Lung (tissue), 12 donors: Measurements from ENCODE around the gene TOP3A. TPM values are rescaled to one million over a fixed set of nuclear protein-coding genes. Genes with fewer than 3 reads are reported as not detected.

Experiments used
- ATAC-seq: fragments of 200-7000 bp; cut with Tn5 transposase; one replicate; pipeline ENCODE4 v1.9.1; 2020; ENCODE audit warnings: moderate number of reproducible peaks; ENCODE audit not compliant: insufficient read depth, low FRiP score
- DNase-seq, 3 donors: peaks; one replicate each; pipeline ENCODE4 v3.0.0-alpha.2; 2013 to 2017
- H3K27ac ChIP-seq, 2 donors: one replicate each; pipeline ENCODE4 v1.5.1; 2013; ENCODE audit warnings: mild to moderate bottlenecking in 2 of 2, moderate library complexity in 2 of 2, control low read depth in 1 of 2, inconsistent platforms in 1 of 2, low read depth in 1 of 2, low read length in 1 of 2
- H3K27me3 ChIP-seq, 3 donors: one replicate each; pipeline ENCODE4 v1.5.1; 2013; ENCODE audit warnings: low read length in 2 of 3; ENCODE audit not compliant: control insufficient read depth in 3 of 3, insufficient read depth in 3 of 3
- H3K36me3 ChIP-seq, 4 donors: one replicate each; pipeline ENCODE4 v1.5.1; 2013; ENCODE audit warnings: low read length in 4 of 4, mild to moderate bottlenecking in 1 of 4, moderate library complexity in 1 of 4; ENCODE audit not compliant: control insufficient read depth in 4 of 4, insufficient read depth in 4 of 4
- H3K4me1 ChIP-seq, 5 donors: one replicate each; pipeline ENCODE4 v1.5.1; 2013; ENCODE audit warnings: low read length in 5 of 5, mild to moderate bottlenecking in 2 of 5, moderate library complexity in 1 of 5; ENCODE audit not compliant: control insufficient read depth in 5 of 5, insufficient read depth in 5 of 5
- H3K4me3 ChIP-seq: one replicate; pipeline ENCODE4 v1.5.1; 2013; ENCODE audit warnings: mild to moderate bottlenecking, control low read depth, moderate library complexity
- H3K9ac ChIP-seq, 2 donors: one replicate each; pipeline ENCODE4 v1.5.1; 2013; ENCODE audit warnings: low read length in 2 of 2, control low read depth in 1 of 2; ENCODE audit not compliant: insufficient read depth in 1 of 2
- H3K9me3 ChIP-seq, 4 donors: one replicate each; pipeline ENCODE4 v1.5.1; 2013; ENCODE audit warnings: low read length in 3 of 4, mild to moderate bottlenecking in 1 of 4, moderate library complexity in 1 of 4; ENCODE audit not compliant: control insufficient read depth in 4 of 4, insufficient read depth in 3 of 4
- CTCF ChIP-seq: IDR thresholded peaks from 2 replicates; pipeline ENCODE4 v1.5.1; 2012; ENCODE audit warnings: mild to moderate bottlenecking; ENCODE audit errors: control extremely low read depth, extremely low read depth
- WGBS, 2 donors: extraction: QIAGEN DNeasy Blood & Tissue Kit; methylation state at CpG; one replicate each; pipeline ENCODE4 v1.1.7; 2013; 5-methylcytosine and 5-hydroxymethylcytosine counted together
- polyA plus RNA-seq, 2 donors: library from polyadenylated mRNA; stranded (reverse); fragments of 200-250 nt; gene quantifications; one replicate each; pipeline ENCODE4 v1.2.1, GENCODE V29; 2013
- total RNA-seq, 2 donors: library from RNA; depleted of rRNA in 1 of 2; stranded (reverse); fragments of >200 nt in 1 of 2; gene quantifications; one replicate each; pipeline ENCODE4 v1.2.1, GENCODE V29; 2014 to 2021
- donor health status: control.
- donor health status: control.
- donor health status: Bipolar disorder and iron deficiency.
- donor health status: healthy.
- donor health status: DM: yes; HTN: yes; CAD: no.

TOP3A gene
- total and polyA plus RNA-seq, 4 donors: 14.6 to 41.4 (median 26.8) TPM

DNA sequence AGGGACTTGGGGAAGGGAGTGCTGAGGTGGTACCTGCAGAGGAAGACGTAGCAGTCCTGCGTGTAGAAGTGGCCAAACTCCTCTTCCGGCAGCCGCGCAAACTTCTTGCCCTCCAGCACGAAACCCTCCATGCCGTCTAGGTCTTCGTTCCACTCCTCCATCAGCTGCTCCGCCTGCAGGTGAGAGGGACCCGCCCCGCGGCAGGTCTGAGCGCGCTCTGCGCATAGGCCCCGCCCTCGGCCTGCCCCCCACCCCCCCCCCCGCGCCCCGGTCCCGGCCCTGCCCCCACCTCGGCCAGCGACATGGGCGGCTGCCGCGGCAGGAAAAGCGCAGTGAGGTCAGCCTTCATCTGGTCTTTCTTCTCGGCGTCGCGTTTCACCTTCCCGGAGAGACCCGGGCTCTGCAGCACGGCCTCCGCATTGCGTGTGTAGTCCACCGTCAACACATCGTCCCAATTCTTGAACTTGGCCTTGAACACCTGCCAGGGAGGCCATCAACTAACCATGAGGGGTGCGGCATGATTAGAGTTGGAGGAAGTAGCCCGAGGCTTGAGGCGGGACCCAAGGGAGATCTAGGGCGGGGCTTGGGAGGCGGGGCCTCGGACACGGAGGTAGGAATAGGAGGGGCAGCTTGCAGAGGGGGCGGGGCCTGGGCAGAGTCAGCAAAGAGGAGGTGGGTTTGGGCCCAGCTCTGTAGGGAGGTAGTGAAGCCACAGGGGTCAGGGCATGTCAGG is 67.7 kb downstream of the TOP3A start:
- H3K27ac ChIP-seq: peak overlapping the region in 1 of 2 donors; percentile 69
- WGBS, 2 donors: 58 to 71% methylated on average over 40 to 46 of the region's 46 CpGs
- peak; percentile 40 to 67 (median 61) for DNase-seq

DNA sequence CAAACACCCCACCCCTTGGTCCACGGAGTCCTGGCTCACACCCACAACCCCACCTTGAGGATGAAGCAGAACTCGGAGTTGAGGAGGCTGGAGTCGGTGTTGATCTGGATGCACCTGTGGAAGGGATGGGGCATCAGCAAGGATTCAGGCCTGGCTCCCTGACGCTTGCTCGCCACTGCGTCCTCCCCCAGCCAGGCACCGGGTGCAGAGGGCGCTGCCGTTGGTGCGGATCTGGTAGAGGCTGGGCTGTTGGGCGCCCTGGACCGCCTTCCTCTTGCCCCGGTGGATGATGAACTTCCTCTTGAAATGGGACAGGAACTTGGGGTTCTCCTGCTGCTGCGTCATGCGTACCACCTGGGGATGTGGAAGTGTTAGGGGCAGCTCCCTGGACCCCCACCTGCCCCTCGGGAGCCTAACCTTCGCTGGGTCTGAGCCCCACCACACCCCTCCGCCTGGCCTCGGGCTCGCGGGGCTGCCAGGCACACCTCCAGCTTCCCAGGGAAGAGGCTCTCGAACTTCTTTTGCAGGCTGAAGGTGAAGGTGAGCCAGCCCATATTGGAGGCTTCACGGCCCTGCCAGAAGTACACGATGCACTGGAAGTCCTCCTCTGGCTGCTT is 68.6 kb downstream of the TOP3A start:
- H3K27ac ChIP-seq: no peak overlapping the region
- H3K4me3 ChIP-seq: no peak overlapping the region
- DNase-seq (no peak), ATAC-seq (no peak)
- peaks cover 0 to 3% (median 0%) of the 10 kb centered on the region in 5 donors for H3K4me1 ChIP-seq
- no peak for TF ChIP-seq CTCF
- H3K9me3 ChIP-seq: no peaks in the 10 kb centered on the region
- H3K9ac ChIP-seq: no peak overlapping the region
- 83 to 86% methylated on average over 23 to 24 of the region's 24 CpGs for WGBS, 2 donors
- H3K36me3 ChIP-seq: peaks cover 3 to 82% (median 29%) of the 10 kb centered on the region in 4 donors
- no peaks in the 10 kb centered on the region for H3K27me3 ChIP-seq

More for the DNA sequence above, 67.7 kb downstream of the TOP3A start:
- Histone ChIP-seq H3K4me3 (no peak overlapping the region), H3K9ac (no peak overlapping the region), H3K9me3 (no peaks in the 10 kb centered on the region), H3K36me3 (peaks cover 3 to 82% (median 25%) of the 10 kb centered on the region in 4 donors), H3K4me1 (peaks cover 0 to 3% (median 0%) of the 10 kb centered on the region in 5 donors), H3K27me3 (no peaks in the 10 kb centered on the region)
- TF ChIP-seq CTCF: no peak
- ATAC-seq: peak; percentile 55

GRCh38 chr17:18245038-18245776 is 69.6 kb downstream of the TOP3A start:
- ATAC-seq (no peak), DNase-seq (no peak)
- H3K9me3 ChIP-seq: no peaks in the 10 kb centered on the region
- no peak for TF ChIP-seq CTCF
- no peak overlapping the region for H3K4me3 ChIP-seq
- no peak overlapping the region for H3K27ac ChIP-seq
- no peak overlapping the region for H3K9ac ChIP-seq
- H3K27me3 ChIP-seq: no peaks in the 10 kb centered on the region
- peaks cover 0 to 3% (median 0%) of the 10 kb centered on the region in 5 donors for H3K4me1 ChIP-seq
- H3K36me3 ChIP-seq: peaks cover 0 to 73% (median 28%) of the 10 kb centered on the region in 4 donors
- WGBS, 2 donors: 93 to 97% methylated on average over 21 of the region's 21 CpGs
